PC-3 (cell line): Measurements from ENCODE around the gene ARL13B. TPM values are rescaled to one million over a fixed set of nuclear protein-coding genes. Genes with fewer than 3 reads are reported as not detected.

ENCODE experiments used
- ATAC-seq: fragments of 200-7000 bp; cut with Tn5 transposase; 2 replicates; pipeline ENCODE4 v1.9.1; 2020; ENCODE audit warnings: mild to moderate bottlenecking, moderate library complexity
- BruUV-seq: library from RNA; stranded (reverse); fragments of 400-500 nt; replicated peaks from 2 replicates; lab custom pipeline; 2021; lab: Mats Ljungman, UMichigan
- CTCF ChIA-PET: fragments of 300-600 bp; sonication (Branson Sonifier 250); formaldehyde crosslinking; loops from one replicate; lab custom pipeline; 2022; ENCODE audit warnings: antibody characterized with exemption; lab: Charles Lee
- POLR2A ChIA-PET: fragments of 300-600 bp; sonication (Branson Sonifier 250); formaldehyde crosslinking; loops from one replicate; lab custom pipeline; 2022; ENCODE audit warnings: antibody characterized with exemption; ENCODE audit not compliant: unreplicated experiment; lab: Charles Lee
- DNase-seq: peaks from one replicate; pipeline ENCODE4 v3.0.0-alpha.2; 2015
- H2AFZ ChIP-seq: fragments of 300-600 bp; sonication (generic); 2 replicates; pipeline ENCODE4 v1.6.0; 2016; ENCODE audit warnings: antibody characterized with exemption, low read length
- H3F3A ChIP-seq: fragments of 300-600 bp; sonication (generic); one replicate; pipeline ENCODE4 v1.6.0; 2017; ENCODE audit warnings: antibody characterized with exemption, low read length, control low read depth, mild to moderate bottlenecking; ENCODE audit not compliant: unreplicated experiment
- H3K27ac ChIP-seq: fragments of 300-600 bp; sonication (generic); 2 replicates; pipeline ENCODE4 v1.5.1; 2016; ENCODE audit warnings: mild to moderate bottlenecking, low read length
- H3K27me3 ChIP-seq: fragments of 300-600 bp; sonication (generic); 2 replicates; pipeline ENCODE4 v1.6.1; 2016; ENCODE audit warnings: low read length, mixed read lengths
- H3K36me3 ChIP-seq: fragments of 300-600 bp; sonication (generic); 2 replicates; pipeline ENCODE4 v1.6.1; 2016; ENCODE audit warnings: low read depth, mixed run types, low read length, mixed read lengths
- H3K4me1 ChIP-seq: fragments of 300-600 bp; sonication (generic); 2 replicates; pipeline ENCODE4 v1.5.1; 2016; ENCODE audit warnings: low read length; ENCODE audit not compliant: insufficient read depth
- H3K4me2 ChIP-seq: fragments of 300-600 bp; sonication (generic); 2 replicates; pipeline ENCODE4 v1.6.0; 2016; ENCODE audit warnings: low read length
- H3K4me3 ChIP-seq: fragments of 300-600 bp; sonication (generic); 2 replicates; pipeline ENCODE4 v1.5.1; 2016; ENCODE audit warnings: mild to moderate bottlenecking, low read length, mixed read lengths
- H3K79me2 ChIP-seq: fragments of 300-600 bp; sonication (generic); 2 replicates; pipeline ENCODE4 v1.6.1; 2017; ENCODE audit warnings: low read length, mixed read lengths
- H3K9ac ChIP-seq: fragments of 300-600 bp; sonication (generic); 2 replicates; pipeline ENCODE4 v1.6.0; 2016; ENCODE audit warnings: mild to moderate bottlenecking, low read length
- H3K9me2 ChIP-seq: fragments of 300-600 bp; sonication (generic); replicated peaks from 2 replicates; pipeline ENCODE4 v1.6.1; 2016; ENCODE audit warnings: mixed run types, low read length, mixed read lengths
- H3K9me3 ChIP-seq: fragments of 300-600 bp; sonication (generic); 2 replicates; pipeline ENCODE4 v1.6.1; 2016; ENCODE audit warnings: low read length, mixed read lengths
- H4K20me1 ChIP-seq: fragments of 300-600 bp; sonication (generic); 2 replicates; pipeline ENCODE4 v1.6.1; 2016; ENCODE audit warnings: low read length, mixed read lengths
- EZH2 ChIP-seq: fragments of 300-600 bp; sonication (generic); IDR thresholded peaks from one replicate; pipeline ENCODE4 v1.6.1; 2017; ENCODE audit warnings: antibody characterized with exemption, mild to moderate bottlenecking, low read length; ENCODE audit not compliant: unreplicated experiment
- EZH2phosphoT487 ChIP-seq: fragments of 300-600 bp; sonication (generic); IDR thresholded peaks from 2 replicates; pipeline ENCODE4 v1.6.1; 2018; ENCODE audit warnings: mild to moderate bottlenecking, antibody characterized with exemption, low read length, borderline replicate concordance
- intact Hi-C: fragments of 100-400 bp; cut with micrococcal nuclease; formaldehyde crosslinking; loops from 2 replicates; pipeline ENCODE4 v1.9.0; 2023
- total RNA-seq: library from RNA; depleted of rRNA; stranded (reverse); fragments of >200 nt; gene quantifications from 2 replicates; pipeline ENCODE4 v1.2.3, GENCODE V29; 2014
- TF ChIP-seq, protein P1 (sequence below): fragments of 300-600 bp; sonication (generic); conservative IDR thresholded peaks from 2 replicates; pipeline ENCODE4 v1.5.1; 2017; ENCODE audit warnings: antibody characterized with exemption, low read depth, mild to moderate bottlenecking, low read length

ARL13B gene
- total RNA-seq, 1 experiment from 2014 or later, result 10.7 TPM

- H3K9me2 ChIP-seq, result no peaks in the 10 kb centered on the region
- intact Hi-C loops, result no loop called here
- DNase-seq (no peak), ATAC-seq (no peak)
- H3K9ac ChIP-seq, result no peak overlapping the region
- H3K79me2 ChIP-seq, result no peaks in the 10 kb centered on the region
- H3K36me3 ChIP-seq, result 0 out of 2 replicates have a peak, but pooled peaks cover 13% of the 10 kb centered on the region
- no peak overlapping the region for H3K27ac ChIP-seq
- no peaks in the 10 kb centered on the region for H3K9me3 ChIP-seq
- TF ChIP-seq EZH2 (no peak), EZH2phosphoT487 (no peak)
- TF ChIP-seq, protein P1, sequence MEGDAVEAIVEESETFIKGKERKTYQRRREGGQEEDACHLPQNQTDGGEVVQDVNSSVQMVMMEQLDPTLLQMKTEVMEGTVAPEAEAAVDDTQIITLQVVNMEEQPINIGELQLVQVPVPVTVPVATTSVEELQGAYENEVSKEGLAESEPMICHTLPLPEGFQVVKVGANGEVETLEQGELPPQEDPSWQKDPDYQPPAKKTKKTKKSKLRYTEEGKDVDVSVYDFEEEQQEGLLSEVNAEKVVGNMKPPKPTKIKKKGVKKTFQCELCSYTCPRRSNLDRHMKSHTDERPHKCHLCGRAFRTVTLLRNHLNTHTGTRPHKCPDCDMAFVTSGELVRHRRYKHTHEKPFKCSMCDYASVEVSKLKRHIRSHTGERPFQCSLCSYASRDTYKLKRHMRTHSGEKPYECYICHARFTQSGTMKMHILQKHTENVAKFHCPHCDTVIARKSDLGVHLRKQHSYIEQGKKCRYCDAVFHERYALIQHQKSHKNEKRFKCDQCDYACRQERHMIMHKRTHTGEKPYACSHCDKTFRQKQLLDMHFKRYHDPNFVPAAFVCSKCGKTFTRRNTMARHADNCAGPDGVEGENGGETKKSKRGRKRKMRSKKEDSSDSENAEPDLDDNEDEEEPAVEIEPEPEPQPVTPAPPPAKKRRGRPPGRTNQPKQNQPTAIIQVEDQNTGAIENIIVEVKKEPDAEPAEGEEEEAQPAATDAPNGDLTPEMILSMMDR, result no peak
- H3K4me1 ChIP-seq, result no peaks in the 10 kb centered on the region
- POLR2A ChIA-PET, result no interaction called here
- H4K20me1 ChIP-seq, result no peaks in the 10 kb centered on the region
- H3F3A ChIP-seq, result no peaks in the 10 kb centered on the region
- H2AFZ ChIP-seq, result no peak overlapping the region
- no peaks in the 10 kb centered on the region for H3K27me3 ChIP-seq
- CTCF ChIA-PET, result no interaction called here
- no TSS peak for BruUV-seq
- no peak overlapping the region for H3K4me3 ChIP-seq
- H3K4me2 ChIP-seq, result no peak overlapping the region
Measured at GRCh38 chr3:94089126-94089525, 109.2 kb downstream of the ARL13B start.

DNA sequence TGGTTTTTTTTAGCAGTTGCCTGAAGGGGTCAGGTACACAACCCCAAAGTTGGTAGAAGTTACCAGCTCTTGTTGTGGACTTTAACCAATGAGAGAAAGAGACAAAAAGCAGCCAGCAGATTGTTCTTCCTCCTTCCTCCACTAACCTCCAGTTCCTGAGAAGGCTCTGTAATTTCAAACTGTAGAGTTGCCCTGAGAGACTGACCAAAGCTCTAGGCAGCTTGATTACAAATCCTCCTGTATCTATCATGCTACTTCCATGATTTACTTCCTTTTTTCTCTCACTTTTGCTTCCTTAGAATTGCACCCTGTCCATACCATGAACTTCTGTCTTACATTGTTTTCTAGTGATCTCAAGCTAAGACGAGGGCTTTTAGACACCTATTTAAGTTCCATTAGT, 112.1 kb downstream of the ARL13B start:
- Histone ChIP-seq H3K27ac (no peak overlapping the region), H2AFZ (no peak overlapping the region), H3K9ac (no peak overlapping the region), H3K79me2 (no peaks in the 10 kb centered on the region), H3F3A (no peaks in the 10 kb centered on the region), H3K4me2 (no peak overlapping the region), H3K9me2 (no peaks in the 10 kb centered on the region), H3K4me1 (no peaks in the 10 kb centered on the region), H3K9me3 (no peaks in the 10 kb centered on the region), H3K36me3 (peaks cover 10% of the 10 kb centered on the region; the same call in 1 of the 2 replicates), H3K27me3 (no peaks in the 10 kb centered on the region), H3K4me3 (no peak overlapping the region), H4K20me1 (no peaks in the 10 kb centered on the region)
- ChIA-PET POLR2A (no interaction called here), CTCF (no interaction called here)
- DNase-seq, result no peak
- ATAC-seq, result no peak
- intact Hi-C loops, result no loop called here
- no TSS peak for BruUV-seq
- TF ChIP-seq EZH2 (no peak), EZH2phosphoT487 (no peak)
- TF ChIP-seq, protein P1, result no peak

DNA sequence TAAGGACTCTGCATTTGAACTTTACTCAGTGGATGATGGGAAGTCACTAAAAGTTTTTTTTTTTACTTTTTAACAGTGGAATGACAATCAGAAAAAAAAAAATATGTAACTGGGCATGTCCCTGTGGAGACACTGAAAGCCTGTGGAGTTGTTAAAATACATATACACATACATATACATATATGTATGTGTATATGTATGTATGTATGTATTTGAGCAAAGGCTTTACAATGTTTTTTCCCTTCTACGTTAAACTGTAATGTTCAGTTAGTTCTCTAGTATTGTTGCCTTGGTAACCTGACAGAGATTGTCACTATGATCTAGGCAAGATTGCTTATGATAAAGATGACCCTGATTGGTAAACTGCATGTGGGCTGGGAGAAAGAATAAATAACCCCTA, 113.2 kb downstream of the ARL13B start:
- H3K9ac ChIP-seq, result no peak overlapping the region
- no peaks in the 10 kb centered on the region for H3K9me2 ChIP-seq
- H3K4me3 ChIP-seq, result no peak overlapping the region
- POLR2A ChIA-PET, result no interaction called here
- H3K4me2 ChIP-seq, result no peak overlapping the region
- H3K27ac ChIP-seq, result no peak overlapping the region
- H3K79me2 ChIP-seq, result no peaks in the 10 kb centered on the region
- H2AFZ ChIP-seq, result no peak overlapping the region
- H3K36me3 ChIP-seq, result peaks cover 10% of the 10 kb centered on the region; the same call in 1 of the 2 replicates
- ATAC-seq (no peak), DNase-seq (no peak)
- CTCF ChIA-PET, result no interaction called here
- no peaks in the 10 kb centered on the region for H3K9me3 ChIP-seq
- BruUV-seq, result no TSS peak
- no peaks in the 10 kb centered on the region for H3K27me3 ChIP-seq
- no peaks in the 10 kb centered on the region for H3F3A ChIP-seq
- TF ChIP-seq EZH2, result no peak
- TF ChIP-seq, protein P1, result no peak
- TF ChIP-seq EZH2phosphoT487, result no peak
- no peaks in the 10 kb centered on the region for H4K20me1 ChIP-seq
- intact Hi-C loops, result no loop called here
- H3K4me1 ChIP-seq, result no peaks in the 10 kb centered on the region
